T-helper 2 cell (primary cell): Measurements from ENCODE around the gene IMPDH2.
A peak's percentile ranks its signal among the peaks of the same experiment; 100 is the strongest.

Experiments used
- DNase-seq, 5 experiments: peaks; one replicate each; pipeline versions ENCODE4 v3.0.0 to v3.0.0-alpha.2; 2012 to 2022

IMPDH2 gene

GRCh38 chr3:49005303-49005680 lies 23.9 kb downstream of the IMPDH2 start:
- DNase-seq = no peak

DNA sequence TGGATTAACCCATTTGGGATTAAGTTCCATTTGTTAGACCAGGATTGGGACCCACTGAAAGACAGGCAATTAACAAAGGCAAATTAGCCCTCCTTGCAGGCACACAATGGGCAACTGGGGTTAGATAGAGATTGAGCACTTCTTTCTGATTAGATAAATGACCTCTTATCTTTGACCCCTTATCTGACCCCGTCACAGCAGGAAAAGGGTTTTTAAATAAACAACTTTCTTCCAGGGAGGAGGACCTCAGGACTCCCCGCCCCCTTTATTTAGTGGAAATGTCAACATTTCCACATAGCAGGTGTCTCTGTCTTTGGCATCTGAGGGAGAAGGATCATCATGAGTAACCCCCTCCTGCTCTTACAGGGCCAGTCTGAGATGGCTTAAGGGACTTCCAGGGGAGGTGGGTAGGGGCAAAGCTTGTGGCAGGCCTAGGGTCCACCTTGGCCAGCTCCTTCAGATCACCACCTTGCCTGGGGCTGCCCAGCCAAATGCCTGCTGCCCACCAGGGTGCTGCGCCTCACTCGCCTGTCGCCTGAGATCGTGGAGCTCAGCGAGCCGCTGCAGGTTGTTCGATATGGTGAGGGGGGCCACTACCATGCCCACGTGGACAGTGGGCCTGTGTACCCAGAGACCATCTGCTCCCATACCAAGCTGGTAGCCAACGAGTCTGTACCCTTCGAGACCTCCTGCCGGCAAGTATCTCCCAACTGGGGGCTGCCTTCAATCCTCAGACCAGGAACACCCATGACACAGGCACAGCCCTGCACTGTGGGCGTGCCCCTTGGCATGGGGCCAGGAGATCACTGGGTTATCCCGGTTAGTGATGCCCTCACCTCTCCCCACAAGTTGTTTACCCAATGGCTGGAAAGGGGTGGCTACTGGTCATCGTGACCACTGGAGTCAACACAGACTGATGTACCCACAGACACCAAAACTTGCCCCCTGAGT lies 24.6 kb downstream of the IMPDH2 start:
- DNase-seq = no peak

DNA sequence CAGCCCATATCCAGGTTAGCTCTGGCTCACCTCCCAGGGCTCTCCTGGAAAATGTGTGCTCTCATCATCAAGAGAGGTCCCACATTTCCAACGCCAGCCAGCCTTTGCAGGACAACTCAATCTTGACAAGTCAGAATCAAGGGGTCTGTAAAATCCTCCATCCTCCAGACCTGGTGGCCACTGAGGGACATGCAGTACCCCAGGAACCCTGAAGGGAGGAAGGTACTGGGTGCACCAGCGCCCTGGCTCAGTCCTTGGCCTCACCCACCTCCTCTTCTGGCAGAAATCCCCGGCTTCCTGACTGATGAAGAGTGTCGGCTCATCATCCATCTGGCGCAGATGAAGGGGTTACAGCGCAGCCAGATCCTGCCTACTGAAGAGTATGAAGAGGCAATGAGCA lies 28.0 kb downstream of the IMPDH2 start:
- DNase-seq = no peak

DNA sequence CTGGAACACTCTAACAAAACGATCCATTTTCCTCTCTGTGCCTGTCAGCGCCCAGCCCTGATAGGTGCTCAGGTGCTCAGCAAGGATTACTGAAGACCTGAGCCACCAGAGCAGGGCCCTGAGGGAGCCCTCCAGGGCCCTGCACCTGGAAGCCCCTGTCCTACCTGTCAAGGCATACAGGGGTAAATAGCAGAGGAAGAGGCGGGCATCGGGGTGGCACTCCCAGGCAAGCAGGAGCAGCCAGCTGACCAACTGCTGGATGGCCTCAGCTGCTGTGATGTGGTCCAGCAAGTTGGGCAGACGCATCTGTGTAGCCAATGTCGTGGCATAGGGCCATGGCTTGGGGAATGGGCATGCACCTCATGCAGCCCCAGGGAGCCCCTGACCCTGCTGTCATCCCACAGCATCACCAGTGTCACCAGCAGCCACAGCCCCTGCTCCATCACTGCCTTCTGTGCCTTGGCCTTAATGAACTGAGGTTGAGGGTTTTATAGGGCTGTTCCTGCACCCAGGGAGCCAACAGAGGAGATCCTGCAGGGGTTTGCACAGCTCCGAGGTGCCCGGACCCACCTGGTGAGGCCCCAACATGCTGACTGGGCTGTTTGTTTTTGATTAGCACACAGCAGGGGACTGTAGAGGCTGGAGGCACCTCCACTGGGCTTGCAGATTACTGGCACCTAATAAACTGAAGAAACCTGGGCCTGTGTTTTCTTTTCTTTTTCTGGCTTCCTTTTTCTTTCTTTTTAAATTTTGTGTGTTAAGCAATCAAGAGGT lies 29.9 kb downstream of the IMPDH2 start:
- no peak for DNase-seq

DNA sequence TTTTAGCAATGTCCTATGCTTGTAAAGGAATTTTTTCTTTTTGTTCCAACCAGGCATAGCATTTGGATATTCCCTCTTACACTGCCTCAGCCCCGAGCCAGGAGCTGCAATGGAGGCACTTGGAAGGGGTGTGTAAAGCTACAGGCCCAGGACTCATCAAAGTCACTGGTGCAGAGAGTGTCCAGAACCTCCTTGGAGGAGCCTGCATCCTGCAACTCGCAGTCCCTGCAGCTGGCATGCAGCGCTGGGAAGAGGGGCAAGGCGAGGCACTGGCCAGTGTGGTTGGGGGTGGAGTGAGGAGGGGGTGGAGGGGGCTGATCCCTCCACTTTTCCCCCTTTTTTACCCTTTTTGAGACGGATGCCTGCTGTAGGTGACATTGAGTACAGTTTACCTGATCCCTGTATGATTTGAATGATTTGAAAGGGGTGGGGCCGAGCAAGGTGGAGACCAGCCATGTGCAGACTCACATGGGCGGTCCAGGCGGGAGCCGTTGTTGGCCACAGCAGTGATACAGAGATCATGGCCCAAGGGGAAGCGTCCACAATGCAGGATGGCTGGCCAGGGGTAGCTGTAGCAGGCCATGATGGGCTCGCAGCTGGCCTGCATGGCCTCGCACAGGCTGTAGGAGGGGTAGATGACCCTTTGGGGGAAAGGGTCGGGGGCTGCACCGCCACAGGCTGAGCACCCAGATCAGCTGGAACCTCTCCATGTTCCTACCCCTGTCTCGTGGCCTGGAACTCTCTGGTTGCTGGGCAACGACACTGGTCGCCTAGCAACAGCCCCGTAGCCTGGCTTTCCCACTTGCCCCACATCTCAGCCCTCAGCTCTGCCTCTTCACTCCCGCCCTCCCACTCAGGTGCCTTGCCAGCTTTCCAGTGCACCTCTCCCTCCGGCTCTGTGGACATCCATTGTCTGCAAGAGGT lies 31.2 kb downstream of the IMPDH2 start:
- DNase-seq = no peak

DNA sequence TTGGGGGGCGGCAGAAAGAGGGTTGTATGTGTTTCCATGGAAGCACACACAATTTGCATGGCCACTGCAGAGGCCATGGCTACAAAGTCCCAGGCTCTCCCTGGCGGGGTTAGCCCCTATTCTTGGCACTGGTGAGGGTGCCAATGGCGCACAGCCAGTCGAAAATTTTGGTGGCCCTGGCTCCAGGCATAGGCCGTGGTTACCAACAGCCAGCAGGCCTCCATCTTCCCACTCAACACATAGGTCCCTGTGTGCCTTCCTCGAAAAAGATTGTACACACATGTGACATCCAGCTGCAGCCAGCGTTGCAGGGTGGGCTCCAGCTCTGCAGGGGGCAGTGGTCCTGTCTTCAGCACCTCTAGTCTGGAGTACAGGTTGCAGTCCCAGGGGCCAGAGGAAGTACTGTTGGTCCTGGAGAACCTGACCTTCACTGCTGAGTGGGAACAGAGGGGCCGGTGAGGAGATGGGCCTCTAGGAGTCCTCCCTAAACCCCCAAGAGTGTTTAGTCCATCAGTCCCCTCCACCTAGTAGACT lies 32.0 kb downstream of the IMPDH2 start:
- DNase-seq = no peak

DNA sequence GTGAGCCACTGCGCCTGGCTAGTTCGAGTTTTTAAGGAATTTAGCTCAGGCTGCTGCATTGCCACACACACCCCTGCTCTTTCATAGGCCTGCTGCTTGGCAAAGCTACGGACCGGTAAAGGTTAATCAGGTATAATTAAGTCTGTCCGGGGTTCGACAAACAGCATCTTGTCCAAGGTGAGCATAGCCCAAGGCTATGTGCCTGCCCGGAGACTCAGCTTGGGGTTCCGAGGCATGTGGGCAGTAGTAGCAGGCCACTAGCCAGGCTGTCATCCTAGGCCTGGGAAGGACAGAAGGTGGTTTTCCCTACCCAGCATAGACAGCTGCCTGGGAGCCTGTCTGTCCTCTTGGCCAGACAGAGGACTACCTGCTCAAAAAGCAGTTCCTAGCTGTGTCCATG lies 32.6 kb downstream of the IMPDH2 start:
- DNase-seq = no peak

- DNase-seq = no peak
Observed at GRCh38 chr3:48993834-48994233, 35.4 kb downstream of the IMPDH2 start.

DNA sequence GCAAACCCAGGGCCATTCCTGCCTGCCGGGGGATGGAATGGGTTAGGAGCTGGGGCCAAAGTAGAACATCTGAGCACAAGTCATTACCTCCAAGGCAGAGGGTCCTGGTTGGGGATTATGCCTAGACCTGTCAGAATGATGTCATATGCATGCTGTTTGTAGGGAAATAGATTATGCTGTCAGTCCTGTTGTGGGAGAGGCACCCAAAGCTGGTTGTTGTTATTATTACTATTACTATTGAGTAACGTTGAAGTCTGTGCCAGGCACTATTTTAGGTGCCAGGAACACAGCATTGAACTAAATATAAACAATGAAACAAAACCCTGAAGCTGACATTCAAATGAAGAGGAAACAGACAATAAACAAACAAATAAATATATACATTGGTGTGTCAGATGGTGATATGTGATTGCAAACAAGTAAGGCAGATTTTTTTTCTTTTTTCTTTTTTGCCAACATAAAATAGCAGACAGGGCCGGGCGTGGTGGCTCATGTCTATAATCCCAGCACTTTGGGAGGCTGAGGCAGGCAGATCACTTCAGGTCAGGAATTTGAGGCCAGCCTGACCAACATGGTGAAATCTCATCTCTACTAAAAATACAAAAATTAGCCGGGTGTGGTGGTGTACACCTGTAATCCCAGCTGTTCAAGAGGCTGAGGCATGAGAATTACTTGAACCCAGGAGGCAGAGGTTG lies 37.2 kb downstream of the IMPDH2 start:
- no peak for DNase-seq

GRCh38 chr3:48990636-48991469 lies 38.3 kb downstream of the IMPDH2 start:
- peak in 2 of 5 experiments; percentile 18 to 55 for DNase-seq

DNA sequence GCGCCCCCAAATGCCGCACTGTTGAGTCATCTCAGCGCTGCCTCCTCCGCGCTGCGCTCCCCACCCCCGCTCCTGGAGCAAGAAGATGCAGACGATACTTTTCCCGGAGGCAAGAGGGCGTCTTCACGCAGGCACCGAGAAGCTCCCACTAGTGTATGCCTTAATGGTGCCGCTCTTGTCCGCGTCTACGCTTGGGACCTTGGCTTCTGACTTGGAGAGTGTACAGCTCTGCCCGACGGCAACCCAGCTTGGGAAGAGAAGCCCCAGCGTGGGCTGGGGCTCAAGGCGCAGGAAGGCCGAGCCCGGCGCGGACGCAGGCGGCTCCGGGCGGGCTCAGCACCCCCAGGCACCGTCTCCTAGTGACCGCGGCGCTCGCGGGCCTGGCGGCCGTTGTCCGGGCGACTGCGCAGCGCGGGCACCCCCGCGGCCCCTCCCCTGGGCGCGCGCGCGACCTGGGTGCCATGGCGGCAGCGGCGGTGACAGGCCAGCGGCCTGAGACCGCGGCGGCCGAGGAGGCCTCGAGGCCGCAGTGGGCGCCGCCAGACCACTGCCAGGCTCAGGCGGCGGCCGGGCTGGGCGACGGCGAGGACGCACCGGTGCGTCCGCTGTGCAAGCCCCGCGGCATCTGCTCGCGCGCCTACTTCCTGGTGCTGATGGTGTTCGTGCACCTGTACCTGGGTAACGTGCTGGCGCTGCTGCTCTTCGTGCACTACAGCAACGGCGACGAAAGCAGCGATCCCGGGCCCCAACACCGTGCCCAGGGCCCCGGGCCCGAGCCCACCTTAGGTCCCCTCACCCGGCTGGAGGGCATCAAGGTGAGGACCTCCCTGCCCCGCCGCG lies 39.2 kb downstream of the IMPDH2 start, which contains the start of gene P4HTM:
TSS of gene P4HTM (plus strand) at position 446 of the 840 bp plus-strand sequence. CDS start at position 462, 16 bp downstream.
- DNase-seq = peak; percentile 37 to 81 (median 65)

- DNase-seq = no peak
Observed at GRCh38 chr3:48989126-48989795, 39.9 kb downstream of the IMPDH2 start.

DNA sequence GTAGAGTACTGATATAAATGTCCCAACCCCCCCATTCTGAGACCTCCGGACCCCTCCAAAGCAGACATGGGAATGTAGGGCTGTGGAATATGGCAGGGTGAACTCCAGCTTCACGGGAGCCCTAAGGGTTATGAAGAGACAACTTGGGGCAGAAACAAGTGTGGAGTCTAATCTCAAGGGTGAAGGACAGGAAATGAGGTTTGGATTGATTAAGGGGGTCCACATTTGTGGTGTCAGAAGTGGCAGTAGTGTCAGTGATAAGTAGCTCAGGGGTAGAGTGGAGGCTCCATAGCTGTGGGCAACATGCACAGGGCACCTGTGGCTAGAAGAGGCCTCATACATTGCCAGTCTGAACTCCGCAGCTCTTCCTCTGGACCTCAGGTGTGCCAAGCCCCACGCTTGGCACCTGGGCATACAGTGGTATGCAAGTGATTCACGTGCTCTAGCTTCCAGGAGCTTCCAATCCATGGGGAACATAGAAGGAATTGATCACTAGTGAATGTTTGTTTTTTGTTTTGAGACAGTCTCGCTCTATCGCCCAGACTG lies 43.3 kb downstream of the IMPDH2 start:
- no peak for DNase-seq

- DNase-seq = no peak
Observed at GRCh38 chr3:48984663-48985062, 44.5 kb downstream of the IMPDH2 start.

DNA sequence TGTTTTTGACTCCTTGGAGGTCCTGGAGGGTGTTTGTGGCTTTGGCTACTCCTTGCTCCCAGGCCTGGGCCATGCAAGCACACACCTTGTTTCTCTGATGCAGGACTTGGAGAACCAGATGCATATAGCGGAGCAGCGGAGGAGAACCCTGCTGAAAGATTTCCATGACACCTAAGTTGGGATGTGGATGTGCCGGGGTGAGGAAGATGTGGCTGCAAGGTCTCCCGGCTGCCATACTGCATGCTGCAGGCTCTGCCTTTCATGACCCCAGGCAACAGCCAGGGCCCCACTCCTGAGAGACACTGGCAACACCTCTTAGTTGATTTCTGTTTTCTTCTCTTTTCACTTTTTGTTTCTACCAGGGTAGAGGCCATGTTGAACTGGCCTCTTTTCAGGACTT lies 46.1 kb downstream of the IMPDH2 start:
- no peak for DNase-seq

DNA sequence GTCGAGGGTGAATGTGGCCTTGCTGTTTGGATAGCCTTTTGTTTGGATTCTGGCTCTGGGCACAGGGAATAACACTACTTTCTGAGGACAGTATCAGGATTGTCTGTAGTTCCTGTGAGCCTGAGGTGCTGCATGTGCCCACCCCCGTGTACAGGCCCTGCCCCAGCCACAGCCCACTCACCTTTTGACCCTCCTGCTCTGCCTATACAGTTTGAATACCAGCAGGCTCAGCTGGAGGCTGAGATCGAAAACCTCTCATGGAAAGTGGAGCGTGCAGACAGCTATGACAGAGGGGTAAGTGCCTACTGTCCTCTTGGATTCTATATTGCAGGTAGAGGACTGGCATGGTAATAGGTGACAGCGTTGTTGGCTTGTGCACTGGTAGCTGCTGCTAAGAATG lies 46.5 kb downstream of the IMPDH2 start:
- DNase-seq = no peak

DNA sequence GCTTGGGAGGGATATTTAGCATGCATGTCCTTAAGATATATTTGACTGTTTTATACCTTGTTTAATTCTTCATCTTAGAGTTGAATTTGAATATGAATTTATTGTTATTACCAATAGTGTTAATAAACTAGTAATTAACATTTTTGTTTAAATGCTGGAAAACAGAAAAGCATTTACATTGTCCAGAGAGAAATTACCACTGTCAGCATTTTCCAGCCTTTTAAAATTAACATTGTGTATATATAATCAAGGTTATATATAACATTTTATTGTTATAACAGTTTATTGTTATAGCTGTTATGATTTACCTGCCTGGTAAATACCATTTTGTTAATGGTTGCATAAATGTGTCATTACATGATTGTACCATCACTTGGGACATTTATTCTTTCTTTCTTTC lies 47.2 kb downstream of the IMPDH2 start:
- DNase-seq = no peak

DNA sequence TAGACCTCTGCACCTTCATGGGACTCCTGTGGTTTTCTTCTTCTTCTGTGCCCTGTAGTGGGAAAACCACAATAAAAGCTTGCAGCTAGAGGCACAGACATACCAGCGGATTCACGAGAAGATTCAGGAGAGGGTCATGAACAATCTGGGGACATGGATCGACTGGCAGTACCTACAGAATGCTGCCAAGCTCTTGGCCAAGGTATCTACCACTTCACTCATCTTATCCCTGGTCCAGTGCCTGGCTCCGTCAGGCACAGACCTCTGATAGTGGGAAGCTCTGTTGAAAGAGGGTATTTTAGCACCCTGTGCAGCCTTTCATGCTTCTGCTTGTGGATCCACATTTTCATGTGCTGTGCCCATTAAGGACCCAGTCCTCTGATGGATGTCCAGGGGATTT lies 48.9 kb downstream of the IMPDH2 start:
- DNase-seq = no peak

GRCh38 chr3:48979451-48979850 lies 49.7 kb downstream of the IMPDH2 start:
- DNase-seq = no peak
